Epithelial cell of proximal tubule (primary cell): ENCODE results near the gene LLGL2. TPM values are rescaled to one million over a fixed set of nuclear protein-coding genes. Genes with fewer than 3 reads are reported as not detected.

Experiments
- DNase-seq: peaks from one replicate; pipeline ENCODE4 v3.0.0-alpha.2; 2011; ENCODE audit warnings: low read depth
- H3K4me3 ChIP-seq: 2 replicates; pipeline ENCODE4 v1.5.1; 2011; ENCODE audit warnings: low read depth, mild to moderate bottlenecking, low read length
- CTCF ChIP-seq: conservative IDR thresholded peaks from 2 replicates; pipeline ENCODE4 v1.5.1; 2012; ENCODE audit warnings: low read depth, mild to moderate bottlenecking, low read length
- total RNA-seq: library from RNA; depleted of rRNA; stranded (reverse); fragments of >200 nt; gene quantifications from 2 replicates; pipeline ENCODE4 v1.2.3, GENCODE V29; 2015

The LLGL2 gene
- total RNA-seq, 1 donor from 2014 or later = 64.7 TPM

- H3K4me3 ChIP-seq = no peak overlapping the region
- TF ChIP-seq CTCF = no peak
- DNase-seq = no peak
Observed at GRCh38 chr17:75481194-75482068, 44.1 kb upstream of the LLGL2 start.

- no peak for DNase-seq
- TF ChIP-seq CTCF = no peak
- no peak overlapping the region for H3K4me3 ChIP-seq
Observed at GRCh38 chr17:75482098-75482942, 43.2 kb upstream of the LLGL2 start.

- DNase-seq = no peak
- TF ChIP-seq CTCF = no peak
- no peak overlapping the region for H3K4me3 ChIP-seq
Observed at GRCh38 chr17:75485688-75486087, 39.8 kb upstream of the LLGL2 start.

- no peak for TF ChIP-seq CTCF
- no peak for DNase-seq
- H3K4me3 ChIP-seq = no peak overlapping the region
Observed at GRCh38 chr17:75486151-75486550, 39.3 kb upstream of the LLGL2 start.

- H3K4me3 ChIP-seq = no peak overlapping the region
- TF ChIP-seq CTCF = no peak
- no peak for DNase-seq
Observed at GRCh38 chr17:75486951-75487350, 38.5 kb upstream of the LLGL2 start.

GRCh38 chr17:75487351-75488070 lies 38.0 kb upstream of the LLGL2 start:
- no peak overlapping the region for H3K4me3 ChIP-seq
- peak; percentile 23 for TF ChIP-seq CTCF
- DNase-seq = no peak
